Nephron (organoid): Measurements from ENCODE around the gene HS3ST3A1.

Experiments
- H3K27ac Mint-ChIP-seq, 3 experiments: 2 replicates each; pipeline ENCODE4 v1.8.0; 2020; ENCODE audit warnings: mixed read lengths in 3 of 3, mild to moderate bottlenecking in 2 of 3, moderate library complexity in 1 of 3
- H3K27me3 Mint-ChIP-seq: 2 replicates; pipeline ENCODE4 v1.8.0; 2021; ENCODE audit warnings: low read depth, mild to moderate bottlenecking, moderate library complexity, mixed read lengths
- H3K36me3 Mint-ChIP-seq: 2 replicates; pipeline ENCODE4 v1.8.0; 2020; ENCODE audit warnings: low read depth, mixed read lengths
- H3K4me1 Mint-ChIP-seq: 2 replicates; pipeline ENCODE4 v1.8.0; 2020; ENCODE audit warnings: mixed read lengths
- H3K4me3 Mint-ChIP-seq, 3 experiments: 2 replicates each; pipeline ENCODE4 v1.8.0; 2020; ENCODE audit warnings: mild to moderate bottlenecking in 3 of 3, mixed read lengths in 3 of 3, moderate library complexity in 2 of 3
- H3K9me3 Mint-ChIP-seq: 2 replicates; pipeline ENCODE4 v1.8.0; 2020; ENCODE audit warnings: mixed read lengths
- TF ChIP-seq, protein P1 (sequence below), 3 experiments: fragments of 200-600 bp; sonication (generic); IDR thresholded peaks; one replicate each; pipeline ENCODE4 v1.5.0; 2021; ENCODE audit warnings: antibody characterized with exemption in 3 of 3; ENCODE audit not compliant: unreplicated experiment in 3 of 3

HS3ST3A1 gene

GRCh38 chr17:13587487-13588338 lies 14.0 kb downstream of the HS3ST3A1 start:
- Mint-ChIP-seq H3K4me1 (peaks cover 29% of the 10 kb centered on the region), H3K27me3 (peaks cover 16% of the 10 kb centered on the region), H3K36me3 (peaks cover 8% of the 10 kb centered on the region), H3K9me3 (no peaks in the 10 kb centered on the region), H3K27ac (no peak overlapping the region), H3K4me3 (no peak overlapping the region)
- TF ChIP-seq, protein P1, sequence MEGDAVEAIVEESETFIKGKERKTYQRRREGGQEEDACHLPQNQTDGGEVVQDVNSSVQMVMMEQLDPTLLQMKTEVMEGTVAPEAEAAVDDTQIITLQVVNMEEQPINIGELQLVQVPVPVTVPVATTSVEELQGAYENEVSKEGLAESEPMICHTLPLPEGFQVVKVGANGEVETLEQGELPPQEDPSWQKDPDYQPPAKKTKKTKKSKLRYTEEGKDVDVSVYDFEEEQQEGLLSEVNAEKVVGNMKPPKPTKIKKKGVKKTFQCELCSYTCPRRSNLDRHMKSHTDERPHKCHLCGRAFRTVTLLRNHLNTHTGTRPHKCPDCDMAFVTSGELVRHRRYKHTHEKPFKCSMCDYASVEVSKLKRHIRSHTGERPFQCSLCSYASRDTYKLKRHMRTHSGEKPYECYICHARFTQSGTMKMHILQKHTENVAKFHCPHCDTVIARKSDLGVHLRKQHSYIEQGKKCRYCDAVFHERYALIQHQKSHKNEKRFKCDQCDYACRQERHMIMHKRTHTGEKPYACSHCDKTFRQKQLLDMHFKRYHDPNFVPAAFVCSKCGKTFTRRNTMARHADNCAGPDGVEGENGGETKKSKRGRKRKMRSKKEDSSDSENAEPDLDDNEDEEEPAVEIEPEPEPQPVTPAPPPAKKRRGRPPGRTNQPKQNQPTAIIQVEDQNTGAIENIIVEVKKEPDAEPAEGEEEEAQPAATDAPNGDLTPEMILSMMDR (IDR thresholded peaks at IDR 0.05; ENCODE audit: unreplicated experiment in 3 of 3): no peak

- no peak overlapping the region for H3K4me3 Mint-ChIP-seq
- H3K9me3 Mint-ChIP-seq: no peaks in the 10 kb centered on the region
- H3K27me3 Mint-ChIP-seq: peaks cover 4% of the 10 kb centered on the region
- no peak overlapping the region for H3K27ac Mint-ChIP-seq
- peaks cover 8% of the 10 kb centered on the region for H3K36me3 Mint-ChIP-seq
- peaks cover 20% of the 10 kb centered on the region for H3K4me1 Mint-ChIP-seq
- TF ChIP-seq, protein P1 (IDR thresholded peaks at IDR 0.05; ENCODE audit: unreplicated experiment in 3 of 3): no peak
Observed at GRCh38 chr17:13584701-13585080, 17.0 kb downstream of the HS3ST3A1 start.

GRCh38 chr17:13583996-13584700 lies 17.6 kb downstream of the HS3ST3A1 start:
- Mint-ChIP-seq H3K36me3 (peaks cover 8% of the 10 kb centered on the region), H3K27ac (no peak overlapping the region), H3K4me1 (peaks cover 18% of the 10 kb centered on the region), H3K4me3 (no peak overlapping the region), H3K27me3 (peaks cover 4% of the 10 kb centered on the region), H3K9me3 (no peaks in the 10 kb centered on the region)
- TF ChIP-seq, protein P1 (IDR thresholded peaks at IDR 0.05; ENCODE audit: unreplicated experiment in 3 of 3): no peak

DNA sequence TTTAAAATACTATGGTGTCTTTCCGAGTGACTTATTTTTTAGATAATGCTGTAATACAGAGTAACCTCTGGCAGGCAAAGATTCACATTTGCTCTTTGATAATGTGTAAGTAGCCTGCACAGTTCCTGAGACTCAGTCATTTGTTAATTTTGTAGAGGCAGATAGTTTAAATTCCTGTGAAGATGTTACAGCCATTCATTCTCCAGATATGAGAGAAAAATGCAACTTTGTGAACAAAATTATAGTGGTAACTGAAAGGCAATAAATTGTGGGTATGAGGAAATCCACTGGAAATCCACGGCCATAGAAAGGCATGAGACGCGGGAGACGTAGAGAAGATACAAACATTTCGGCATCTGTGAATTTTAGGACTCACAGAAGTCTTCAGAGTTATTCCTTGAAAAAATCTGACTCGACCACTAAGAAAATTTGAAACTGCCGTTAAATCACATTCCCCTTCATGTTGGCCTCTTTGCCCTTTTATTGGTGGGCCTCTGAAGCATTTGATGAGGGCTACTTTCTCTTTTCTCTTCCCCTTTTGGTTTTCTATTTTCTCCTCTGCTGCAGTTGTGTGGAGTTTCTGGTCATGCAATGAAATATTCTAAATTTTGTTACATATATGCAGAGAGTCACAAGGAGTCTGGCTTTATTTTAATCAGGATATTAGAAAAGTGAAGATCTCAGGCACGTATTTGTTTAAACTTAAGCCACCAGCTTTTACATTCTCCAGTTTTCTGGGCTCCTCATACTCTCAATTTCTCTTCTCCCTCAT lies 18.8 kb downstream of the HS3ST3A1 start:
- peak overlapping the region in 1 of 3 experiments; percentile 14 for H3K27ac Mint-ChIP-seq
- H3K4me3 Mint-ChIP-seq: no peak overlapping the region
- H3K4me1 Mint-ChIP-seq: peaks cover 18% of the 10 kb centered on the region
- H3K27me3 Mint-ChIP-seq: no peaks in the 10 kb centered on the region
- no peaks in the 10 kb centered on the region for H3K9me3 Mint-ChIP-seq
- TF ChIP-seq, protein P1 (IDR thresholded peaks at IDR 0.05; ENCODE audit: unreplicated experiment in 3 of 3): no peak
- peaks cover 8% of the 10 kb centered on the region for H3K36me3 Mint-ChIP-seq

DNA sequence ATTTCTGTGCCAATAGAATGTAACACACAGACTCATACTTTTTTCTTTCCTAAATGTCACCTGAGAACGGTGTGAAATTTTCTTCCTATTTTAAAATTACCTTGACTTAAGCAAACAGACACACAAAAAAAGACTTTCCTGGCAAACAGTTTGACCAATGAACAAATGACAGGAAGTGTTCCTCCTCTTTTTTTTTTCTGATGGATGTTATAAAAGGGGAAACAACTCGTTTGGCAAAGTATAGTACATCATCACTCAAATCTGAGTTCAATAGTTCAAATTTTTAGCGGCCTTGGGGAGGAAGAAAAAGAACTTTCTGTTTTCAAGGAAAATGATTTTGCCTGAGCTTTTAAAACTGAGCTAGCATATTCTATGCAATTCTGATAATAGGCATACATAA lies 19.8 kb downstream of the HS3ST3A1 start:
- peaks cover 13% of the 10 kb centered on the region for H3K36me3 Mint-ChIP-seq
- H3K9me3 Mint-ChIP-seq: peaks cover 5% of the 10 kb centered on the region
- no peaks in the 10 kb centered on the region for H3K27me3 Mint-ChIP-seq
- H3K4me1 Mint-ChIP-seq: peaks cover 18% of the 10 kb centered on the region
- no peak overlapping the region for H3K27ac Mint-ChIP-seq
- TF ChIP-seq, protein P1 (IDR thresholded peaks at IDR 0.05; ENCODE audit: unreplicated experiment in 3 of 3): no peak
- H3K4me3 Mint-ChIP-seq: no peak overlapping the region
